SK-N-MC (cell line): ENCODE data around the gene CNST.

ENCODE experiments used
- EZH2 ChIP-seq: fragments of 200-600 bp; sonication (generic); IDR thresholded peaks from one replicate; pipeline ENCODE4 v1.6.1; 2017; ENCODE audit warnings: antibody characterized with exemption
- FOXP2 ChIP-seq: optimal IDR thresholded peaks from 2 replicates; pipeline ENCODE3; 2011; ENCODE audit warnings: mild to moderate bottlenecking, moderate library complexity; ENCODE audit not compliant: insufficient read depth; ENCODE audit errors: extremely low read length, control extremely low read depth
- POLR2AphosphoS5 ChIP-seq: IDR thresholded peaks from 2 replicates; pipeline ENCODE4 v1.6.1; 2012; ENCODE audit warnings: mild to moderate bottlenecking, low read depth, low read length, borderline replicate concordance

DNA sequence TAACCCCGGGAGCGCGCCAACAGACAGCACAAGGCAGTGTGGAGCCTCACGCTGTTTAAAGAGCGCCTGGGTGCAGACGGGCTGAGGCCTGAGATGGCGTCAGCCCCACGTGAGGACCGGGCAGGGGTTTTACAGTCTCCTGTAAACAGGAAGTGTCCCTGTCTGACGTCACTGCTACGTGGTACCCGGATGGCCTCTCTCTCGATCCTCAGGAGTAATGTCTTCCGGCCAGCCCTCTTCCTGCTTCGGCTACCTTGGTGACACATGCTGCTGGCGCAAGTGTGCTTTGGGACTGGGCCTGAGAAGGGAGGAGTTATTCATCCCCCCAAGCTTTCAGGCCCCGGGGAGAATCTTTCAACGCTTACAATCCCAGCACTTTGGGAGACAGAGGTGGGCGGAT lies 41.2 kb downstream of the CNST start:
- TF ChIP-seq POLR2AphosphoS5 (no peak), EZH2 (no peak), FOXP2 (no peak)
